Measurements from ENCODE around the gene MUS81. TPM values are rescaled to one million over a fixed set of nuclear protein-coding genes. Genes with fewer than 3 reads are reported as not detected.

Gene MUS81
- total RNA-seq, 4 donors from 2014 or later = 58.3 to 191 (median 81.2) TPM

- intact Hi-C loops (cut with DNase I; ENCODE audit: low total_unique reads) (no loop called here), in situ Hi-C loops (cut with MboI; ENCODE audit: low pct_ligation_motif_present in 1 of 4, low pct_unique_long_range_greater_than_20kb in 1 of 4, low sequenced_read_pairs in 3 of 4) (no loop called here)
- Histone ChIP-seq H3K4me3 (no peak overlapping the region), H3K4me1 (peaks cover 21 to 39% (median 33%) of the 10 kb centered on the region in 4 donors), H3K36me3 (peaks cover under 1 to 26% (median 9%) of the 10 kb centered on the region in 4 donors), H3K27me3 (no peaks in the 10 kb centered on the region), H3K9me3 (no peaks in the 10 kb centered on the region), H3K27ac (no peak overlapping the region)
- DNase-seq = no peak
- 87% methylated on average over 20 of the region's 20 CpGs; no CpG with 5 or more reads in 1 of the 2 donors for WGBS, 2 donors (ENCODE audit: low coverage in 1 of 2)
- TF ChIP-seq POLR2A (IDR thresholded peaks at IDR 0.05) (no peak), POLR2AphosphoS5 (IDR thresholded peaks at IDR 0.05) (peak in 2 of 3 donors; percentile 10 to 30), EP300 (IDR thresholded peaks at IDR 0.05; ENCODE audit: low read depth) (no peak), CTCF (IDR thresholded peaks at IDR 0.05) (no peak)
These were observed 9.8 kb upstream of the MUS81 start for GRCh38 chr11:65850217-65851082.

GRCh38 chr11:65851083-65851579 lies 9.1 kb upstream of the MUS81 start:
- Histone ChIP-seq H3K27me3 (no peaks in the 10 kb centered on the region), H3K36me3 (peaks cover 2 to 28% (median 14%) of the 10 kb centered on the region in 4 donors), H3K4me3 (no peak overlapping the region), H3K27ac (no peak overlapping the region), H3K9me3 (no peaks in the 10 kb centered on the region), H3K4me1 (peaks cover 28 to 46% (median 40%) of the 10 kb centered on the region in 4 donors)
- intact Hi-C loops (cut with DNase I; ENCODE audit: low total_unique reads) (no loop called here), in situ Hi-C loops (cut with MboI; ENCODE audit: low pct_ligation_motif_present in 1 of 4, low pct_unique_long_range_greater_than_20kb in 1 of 4, low sequenced_read_pairs in 3 of 4) (no loop called here)
- no peak for TF ChIP-seq POLR2A (IDR thresholded peaks at IDR 0.05)
- TF ChIP-seq EP300 (IDR thresholded peaks at IDR 0.05; ENCODE audit: low read depth) = no peak
- TF ChIP-seq CTCF (IDR thresholded peaks at IDR 0.05) = peak in 4 of 5 experiments; percentile 33 to 78 (median 53)
- peak in 2 of 3 donors; percentile 17 to 39 for TF ChIP-seq POLR2AphosphoS5 (IDR thresholded peaks at IDR 0.05)
- 89% methylated on average over 14 of the region's 14 CpGs; no CpG with 5 or more reads in 1 of the 2 donors for WGBS, 2 donors (ENCODE audit: low coverage in 1 of 2)
- DNase-seq = no peak

- peaks cover 2 to 28% (median 14%) of the 10 kb centered on the region in 4 donors for H3K36me3 ChIP-seq
- no peaks in the 10 kb centered on the region for H3K9me3 ChIP-seq
- intact Hi-C loops (cut with DNase I; ENCODE audit: low total_unique reads) = no loop called here
- in situ Hi-C loops (cut with MboI; ENCODE audit: low pct_ligation_motif_present in 1 of 4, low pct_unique_long_range_greater_than_20kb in 1 of 4, low sequenced_read_pairs in 3 of 4) = no loop called here
- no peaks in the 10 kb centered on the region for H3K27me3 ChIP-seq
- H3K27ac ChIP-seq = peak overlapping the region; percentile 86 to 100 (median 100)
- H3K4me3 ChIP-seq = no peak overlapping the region
- WGBS, 2 donors (ENCODE audit: low coverage in 1 of 2) = 80 to 100% methylated on average over 1 to 10 of the region's 10 CpGs
- peaks cover 31 to 51% (median 46%) of the 10 kb centered on the region in 4 donors for H3K4me1 ChIP-seq
- DNase-seq = no peak
- TF ChIP-seq POLR2A (IDR thresholded peaks at IDR 0.05) = no peak
- TF ChIP-seq POLR2AphosphoS5 (IDR thresholded peaks at IDR 0.05) = no peak
- TF ChIP-seq EP300 (IDR thresholded peaks at IDR 0.05; ENCODE audit: low read depth) = no peak
- no peak for TF ChIP-seq CTCF (IDR thresholded peaks at IDR 0.05)
These were observed 8.3 kb upstream of the MUS81 start for GRCh38 chr11:65851811-65852507.

Measured in transverse colon (tissue), 4 donors.